Lung (tissue), 12 donors: ENCODE measurements around the gene TSC22D4. TPM values are rescaled to one million over a fixed set of nuclear protein-coding genes. Genes with fewer than 3 reads are reported as not detected.

Experiments
- ATAC-seq: fragments of 200-7000 bp; cut with Tn5 transposase; one replicate; pipeline ENCODE4 v1.9.1; 2020; ENCODE audit warnings: moderate number of reproducible peaks; ENCODE audit not compliant: insufficient read depth, low FRiP score
- DNase-seq, 3 donors: peaks; one replicate each; pipeline ENCODE4 v3.0.0-alpha.2; 2013 to 2017
- H3K27ac ChIP-seq, 2 donors: one replicate each; pipeline ENCODE4 v1.5.1; 2013; ENCODE audit warnings: mild to moderate bottlenecking in 2 of 2, moderate library complexity in 2 of 2, control low read depth in 1 of 2, inconsistent platforms in 1 of 2, low read depth in 1 of 2, low read length in 1 of 2
- H3K27me3 ChIP-seq, 3 donors: one replicate each; pipeline ENCODE4 v1.5.1; 2013; ENCODE audit warnings: low read length in 2 of 3; ENCODE audit not compliant: control insufficient read depth in 3 of 3, insufficient read depth in 3 of 3
- H3K36me3 ChIP-seq, 4 donors: one replicate each; pipeline ENCODE4 v1.5.1; 2013; ENCODE audit warnings: low read length in 4 of 4, mild to moderate bottlenecking in 1 of 4, moderate library complexity in 1 of 4; ENCODE audit not compliant: control insufficient read depth in 4 of 4, insufficient read depth in 4 of 4
- H3K4me1 ChIP-seq, 5 donors: one replicate each; pipeline ENCODE4 v1.5.1; 2013; ENCODE audit warnings: low read length in 5 of 5, mild to moderate bottlenecking in 2 of 5, moderate library complexity in 1 of 5; ENCODE audit not compliant: control insufficient read depth in 5 of 5, insufficient read depth in 5 of 5
- H3K4me3 ChIP-seq: one replicate; pipeline ENCODE4 v1.5.1; 2013; ENCODE audit warnings: mild to moderate bottlenecking, control low read depth, moderate library complexity
- H3K9ac ChIP-seq, 2 donors: one replicate each; pipeline ENCODE4 v1.5.1; 2013; ENCODE audit warnings: low read length in 2 of 2, control low read depth in 1 of 2; ENCODE audit not compliant: insufficient read depth in 1 of 2
- H3K9me3 ChIP-seq, 4 donors: one replicate each; pipeline ENCODE4 v1.5.1; 2013; ENCODE audit warnings: low read length in 3 of 4, mild to moderate bottlenecking in 1 of 4, moderate library complexity in 1 of 4; ENCODE audit not compliant: control insufficient read depth in 4 of 4, insufficient read depth in 3 of 4
- CTCF ChIP-seq: IDR thresholded peaks from 2 replicates; pipeline ENCODE4 v1.5.1; 2012; ENCODE audit warnings: mild to moderate bottlenecking; ENCODE audit errors: control extremely low read depth, extremely low read depth
- WGBS, 2 donors: extraction: QIAGEN DNeasy Blood & Tissue Kit; methylation state at CpG; one replicate each; pipeline ENCODE4 v1.1.7; 2013; 5-methylcytosine and 5-hydroxymethylcytosine counted together
- polyA plus RNA-seq, 2 donors: library from polyadenylated mRNA; stranded (reverse); fragments of 200-250 nt; gene quantifications; one replicate each; pipeline ENCODE4 v1.2.1, GENCODE V29; 2013
- total RNA-seq, 2 donors: library from RNA; depleted of rRNA in 1 of 2; stranded (reverse); fragments of >200 nt in 1 of 2; gene quantifications; one replicate each; pipeline ENCODE4 v1.2.1, GENCODE V29; 2014 to 2021
- donor health status: control.
- donor health status: control.
- donor health status: Bipolar disorder and iron deficiency.
- donor health status: healthy.
- donor health status: DM: yes; HTN: yes; CAD: no.

Gene TSC22D4
- total and polyA plus RNA-seq, 4 donors = 33.6 to 62.8 (median 50.1) TPM

GRCh38 chr7:100485471-100485876 is 6.5 kb upstream of the TSC22D4 start:
- no peak for DNase-seq
- H3K27me3 ChIP-seq = no peaks in the 10 kb centered on the region
- H3K4me3 ChIP-seq = no peak overlapping the region
- H3K36me3 ChIP-seq = no peaks in the 10 kb centered on the region
- H3K9ac ChIP-seq = no peak overlapping the region
- WGBS, 2 donors = 74 to 83% methylated on average over 4 of the region's 4 CpGs
- no peak overlapping the region for H3K27ac ChIP-seq
- ATAC-seq = no peak
- no peaks in the 10 kb centered on the region for H3K9me3 ChIP-seq
- TF ChIP-seq CTCF = no peak
- H3K4me1 ChIP-seq = peaks cover 0 to 18% (median 0%) of the 10 kb centered on the region in 5 donors

- Histone ChIP-seq H3K36me3 (no peaks in the 10 kb centered on the region), H3K27me3 (no peaks in the 10 kb centered on the region), H3K27ac (no peak overlapping the region), H3K9ac (peak overlapping the region in 1 of 2 donors; percentile 38), H3K4me1 (peaks cover 0 to 19% (median under 1%) of the 10 kb centered on the region in 5 donors), H3K9me3 (no peaks in the 10 kb centered on the region), H3K4me3 (no peak overlapping the region)
- DNase-seq (no peak), ATAC-seq (no peak)
- 87 to 88% methylated on average over 6 of the region's 6 CpGs for WGBS, 2 donors
- no peak for TF ChIP-seq CTCF
Measured at GRCh38 chr7:100484673-100485045, 5.6 kb upstream of the TSC22D4 start.

GRCh38 chr7:100483722-100484672 is 5.0 kb upstream of the TSC22D4 start, which contains the start of gene NYAP1:
TSS of gene NYAP1 (plus strand) at chr7:100483927. CDS start at chr7:100485312, 1,385 bp downstream.
- 26 to 29% methylated on average over 35 to 45 of the region's 45 CpGs for WGBS, 2 donors
- Histone ChIP-seq H3K9ac (peak within 1 kb of the TSS; percentile 38 to 39), H3K4me3 (peak within 1 kb of the TSS; percentile 29), H3K36me3 (no peaks in the 10 kb centered on the region), H3K27me3 (no peaks in the 10 kb centered on the region), H3K9me3 (no peaks in the 10 kb centered on the region), H3K4me1 (peaks cover 0 to 23% (median 4%) of the 10 kb centered on the region in 5 donors), H3K27ac (no peak within 1 kb of the TSS)
- peak; percentile 5 for ATAC-seq
- TF ChIP-seq CTCF = no peak
- DNase-seq = peak; percentile 76 to 84 (median 84)
